Urinary bladder (tissue), 4 donors: ENCODE results near the gene EXOSC1. TPM values are rescaled to one million over a fixed set of nuclear protein-coding genes. Genes with fewer than 3 reads are reported as not detected.
A peak's percentile ranks its signal among the peaks of the same experiment; 100 is the strongest.
"Not testable (repeated sequence)": the region's sequence is repeated elsewhere in the genome, so short reads cannot be mapped to it uniquely, and the experiment has no call there.

Experiments
- DNase-seq: peaks from one replicate; pipeline ENCODE4 v3.0.0-alpha.2; 2015; ENCODE audit errors: extremely low spot score
- H3K27ac ChIP-seq: one replicate; pipeline ENCODE4 v1.5.1; 2013; ENCODE audit warnings: low read depth, mild to moderate bottlenecking, moderate library complexity
- H3K36me3 ChIP-seq: one replicate; pipeline ENCODE4 v1.6.1; 2013; ENCODE audit warnings: mild to moderate bottlenecking, moderate library complexity; ENCODE audit not compliant: insufficient read depth
- H3K4me1 ChIP-seq: one replicate; pipeline ENCODE4 v1.6.1; 2013; ENCODE audit warnings: mild to moderate bottlenecking, moderate library complexity; ENCODE audit not compliant: insufficient read depth
- H3K4me3 ChIP-seq: one replicate; pipeline ENCODE4 v1.5.1; 2013; ENCODE audit warnings: low read depth, low read length
- WGBS: extraction: QIAGEN DNeasy Blood & Tissue Kit; methylation state at CpG from one replicate; pipeline ENCODE4 v1.1.7; 2013; 5-methylcytosine and 5-hydroxymethylcytosine counted together
- polyA plus RNA-seq: library from polyadenylated mRNA; stranded (reverse); fragments of 200-250 nt; gene quantifications from one replicate; pipeline ENCODE4 v1.2.3, GENCODE V29; 2013
- total RNA-seq: library from RNA; depleted of rRNA; stranded (reverse); fragments of >200 nt; gene quantifications from one replicate; pipeline ENCODE4 v1.2.3, GENCODE V29; 2014
- donor health status: healthy with polysubstance abuse.
- donor health status: healthy.

EXOSC1 gene
- total and polyA plus RNA-seq, 2 donors: 25.4 to 29.8 TPM

DNA sequence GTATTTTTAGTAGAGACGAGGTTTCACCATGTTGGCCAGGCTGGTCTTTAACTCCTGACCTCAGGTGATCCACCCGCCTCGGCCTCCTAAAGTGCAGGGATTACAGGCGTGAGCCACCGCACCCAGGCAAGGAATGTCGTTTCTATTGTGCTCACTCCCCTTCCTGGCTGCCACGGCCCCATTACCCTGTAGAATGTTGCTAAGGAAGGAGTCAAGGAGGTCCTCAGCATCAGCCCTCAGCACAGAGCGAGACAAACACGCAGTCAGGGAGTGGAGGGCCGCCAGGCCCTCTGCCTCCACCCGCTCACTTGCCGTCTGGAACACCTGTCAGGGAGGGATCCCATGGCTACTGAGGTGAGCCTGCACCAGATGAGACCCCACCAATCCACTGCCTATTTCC lies 23.0 kb upstream of the EXOSC1 start:
- H3K4me1 ChIP-seq, H3K4me3 ChIP-seq, DNase-seq, H3K27ac ChIP-seq: not testable (repeated sequence)
- H3K36me3 ChIP-seq: peaks cover 12% of the 10 kb centered on the region
- 90% methylated on average over 12 of the region's 12 CpGs for WGBS

DNA sequence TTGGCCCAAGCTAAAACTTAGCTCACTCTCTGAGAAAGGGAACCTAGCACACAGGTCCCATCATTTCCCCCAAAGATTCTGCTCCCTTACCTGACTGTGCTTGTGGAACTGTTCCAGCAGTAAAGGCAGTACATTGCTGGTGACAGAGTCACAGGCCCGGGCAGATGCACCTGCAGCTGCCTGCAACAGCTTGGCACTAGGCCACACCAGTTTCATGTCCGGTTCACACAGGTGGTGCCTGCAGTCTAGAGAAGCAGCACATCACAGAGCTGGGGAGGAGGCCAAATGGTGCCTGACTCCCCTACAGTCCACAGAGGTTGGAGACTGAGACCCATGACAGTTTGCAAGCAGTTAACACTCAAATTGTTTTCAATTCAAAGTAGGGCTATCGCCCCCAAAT lies 22.4 kb upstream of the EXOSC1 start:
- H3K4me1 ChIP-seq: no peaks in the 10 kb centered on the region
- DNase-seq: no peak
- WGBS: 72% methylated on average over 3 of the region's 3 CpGs
- H3K4me3 ChIP-seq: no peak overlapping the region
- no peak overlapping the region for H3K27ac ChIP-seq
- H3K36me3 ChIP-seq: peaks cover 12% of the 10 kb centered on the region

DNA sequence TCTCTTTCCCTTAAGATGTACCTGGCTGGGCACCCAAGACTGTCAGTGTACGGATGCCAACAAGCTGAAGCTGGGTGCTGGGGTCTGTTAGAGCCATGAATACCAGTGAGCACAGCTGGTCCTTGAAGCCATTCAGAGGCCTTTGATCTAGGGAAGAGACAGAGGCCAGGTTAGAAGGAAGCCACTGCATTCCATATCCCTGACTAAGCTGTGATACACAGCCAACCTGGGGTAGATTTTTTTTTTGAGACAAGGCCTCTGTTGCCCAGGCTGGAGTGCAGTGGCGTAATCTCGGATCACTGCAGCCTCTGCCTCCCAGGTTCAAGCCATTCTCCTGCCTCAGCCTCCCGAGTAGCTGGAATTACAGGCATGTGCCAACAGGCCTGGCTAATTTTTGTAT lies 20.9 kb upstream of the EXOSC1 start:
- Histone ChIP-seq H3K27ac (no peak overlapping the region), H3K4me1 (no peaks in the 10 kb centered on the region), H3K4me3 (no peak overlapping the region), H3K36me3 (peaks cover 12% of the 10 kb centered on the region)
- DNase-seq: no peak
- WGBS: 87% methylated on average over 4 of the region's 4 CpGs

DNA sequence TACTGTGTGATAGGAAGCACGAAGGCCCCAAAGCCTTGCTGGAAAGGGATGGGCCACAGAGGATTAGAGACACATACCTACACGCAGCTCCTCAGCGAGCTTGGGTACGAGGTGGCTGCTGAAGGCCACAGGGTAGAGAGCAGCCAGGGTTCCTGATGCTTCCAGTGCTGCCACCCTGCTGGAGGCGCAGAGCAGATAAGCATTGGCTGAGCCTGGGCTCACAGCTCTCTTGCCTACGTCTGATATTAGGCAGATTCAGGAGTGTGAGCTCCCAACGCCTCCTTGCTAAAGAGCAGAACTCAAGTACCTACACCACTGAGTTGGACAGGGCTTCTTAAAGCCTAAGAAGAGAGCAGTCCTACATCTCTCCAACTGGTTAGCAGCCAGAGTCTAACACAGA lies 20.2 kb upstream of the EXOSC1 start:
- Histone ChIP-seq H3K27ac (no peak overlapping the region), H3K4me3 (no peak overlapping the region), H3K36me3 (peaks cover 12% of the 10 kb centered on the region), H3K4me1 (no peaks in the 10 kb centered on the region)
- no peak for DNase-seq
- WGBS: 89% methylated on average over 7 of the region's 7 CpGs

DNA sequence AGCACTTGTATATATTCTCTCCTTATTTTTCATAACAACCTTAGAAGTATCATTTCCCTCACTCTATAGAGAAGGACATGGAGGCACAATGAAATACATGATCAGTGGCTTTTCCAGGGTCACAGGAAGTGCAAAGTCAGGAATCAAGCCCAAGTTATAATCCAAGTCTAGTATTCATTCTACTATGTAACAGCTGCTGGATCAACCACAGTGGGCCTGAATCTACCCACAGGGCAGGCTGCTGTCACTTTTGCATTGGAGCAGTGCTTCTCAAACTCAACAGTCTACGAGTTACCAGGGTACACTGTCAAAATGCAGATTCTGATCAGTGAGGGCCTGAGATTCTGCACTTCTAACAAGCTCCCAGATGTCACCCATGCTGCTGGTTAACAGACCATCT lies 18.4 kb upstream of the EXOSC1 start:
- 54% methylated on average over 1 of the region's 1 CpG for whole genome bisulfite sequencing
- no peak overlapping the region for H3K27ac ChIP-seq
- H3K4me1 ChIP-seq: no peaks in the 10 kb centered on the region
- no peak for DNase-seq
- H3K4me3 ChIP-seq: no peak overlapping the region
- H3K36me3 ChIP-seq: peaks cover 15% of the 10 kb centered on the region

DNA sequence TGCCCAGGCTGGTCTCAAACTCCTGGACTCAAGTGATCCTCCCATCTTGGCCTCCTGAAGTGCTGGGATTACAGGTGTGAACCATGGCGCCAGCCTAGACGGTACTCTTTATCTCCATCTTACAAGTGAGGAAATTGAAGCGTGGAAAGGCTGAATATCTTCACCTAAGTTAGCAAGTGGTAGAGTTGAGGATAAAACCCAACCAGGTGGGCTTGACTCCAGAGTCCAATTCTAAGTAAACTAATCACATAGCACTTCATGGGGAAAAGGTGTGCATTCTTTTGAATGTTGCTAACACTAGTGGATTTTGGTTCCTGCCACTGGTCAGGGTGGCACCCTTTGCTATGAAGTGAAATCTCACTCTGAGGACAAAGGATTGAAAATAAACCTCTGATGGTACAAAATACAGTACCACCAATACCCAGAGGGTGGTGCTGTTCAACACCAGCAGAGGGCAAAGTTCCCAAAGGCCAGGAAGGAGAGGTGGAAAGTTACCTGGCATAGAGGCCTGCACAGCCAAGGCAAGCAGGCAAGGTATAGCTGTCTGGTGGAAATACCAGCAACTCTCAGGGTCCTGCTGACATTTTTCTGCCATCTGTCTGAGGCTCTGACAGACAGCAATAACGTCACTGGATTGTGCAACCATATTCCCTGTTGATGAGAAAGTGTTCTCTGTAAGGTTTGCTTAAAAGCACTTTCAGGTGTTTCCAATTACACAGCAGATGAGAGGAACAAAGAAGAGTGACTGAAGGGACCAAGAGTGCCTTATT lies 17.7 kb upstream of the EXOSC1 start:
- Histone ChIP-seq H3K4me3 (no peak overlapping the region), H3K27ac (no peak overlapping the region)

DNA sequence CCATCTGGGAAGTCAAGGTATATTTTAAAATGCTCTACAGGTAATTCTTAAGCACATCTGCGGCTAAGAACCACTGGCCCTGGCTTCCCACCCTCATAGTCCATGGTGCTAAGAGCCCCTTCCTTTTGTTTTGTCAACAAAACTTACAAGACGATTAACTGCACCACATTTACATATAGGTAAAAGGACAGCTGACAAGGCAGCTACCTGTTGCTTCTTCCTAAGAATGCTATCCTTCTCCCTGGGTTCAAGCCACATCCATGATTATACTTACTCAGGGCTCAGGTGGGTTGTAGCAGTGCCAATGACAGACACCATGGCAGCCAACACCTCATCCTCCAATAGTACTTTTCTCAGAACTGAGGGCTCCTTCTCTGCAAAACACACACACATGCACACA lies 16.5 kb upstream of the EXOSC1 start:
- Histone ChIP-seq H3K4me1 (no peaks in the 10 kb centered on the region), H3K27ac (no peak overlapping the region), H3K36me3 (peaks cover 13% of the 10 kb centered on the region), H3K4me3 (no peak overlapping the region)
- DNase-seq: no peak
- 94% methylated on average over 2 of the region's 2 CpGs for WGBS

More for the DNA sequence above, 17.7 kb upstream of the EXOSC1 start:
- DNase-seq: no peak
- Histone ChIP-seq H3K4me1 (no peaks in the 10 kb centered on the region), H3K36me3 (peaks cover 13% of the 10 kb centered on the region)
- 84% methylated on average over 4 of the region's 4 CpGs for WGBS

DNA sequence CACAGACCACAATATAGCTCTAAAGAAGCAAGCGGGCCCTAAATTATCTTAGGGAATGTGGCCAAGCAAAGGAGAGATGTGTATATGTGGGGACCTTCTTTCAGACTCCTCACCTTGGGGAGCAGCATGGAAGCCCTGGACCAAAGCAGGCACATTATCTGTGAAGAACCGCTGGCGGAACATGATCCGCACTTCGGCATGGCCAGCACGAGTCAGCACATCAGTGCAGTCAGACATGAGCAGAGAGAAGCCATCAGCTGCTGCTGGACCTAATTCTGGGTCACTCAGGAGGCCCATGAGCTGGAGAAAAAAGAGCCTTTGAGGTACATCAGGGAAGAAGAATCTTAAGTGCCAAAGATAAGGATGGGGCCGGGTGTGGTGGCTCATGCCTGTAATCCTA lies 14.1 kb upstream of the EXOSC1 start:
- 76% methylated on average over 7 of the region's 7 CpGs for WGBS
- Histone ChIP-seq H3K4me3 (no peak overlapping the region), H3K36me3 (peaks cover 7% of the 10 kb centered on the region), H3K27ac (no peak overlapping the region), H3K4me1 (no peaks in the 10 kb centered on the region)
- no peak for DNase-seq

DNA sequence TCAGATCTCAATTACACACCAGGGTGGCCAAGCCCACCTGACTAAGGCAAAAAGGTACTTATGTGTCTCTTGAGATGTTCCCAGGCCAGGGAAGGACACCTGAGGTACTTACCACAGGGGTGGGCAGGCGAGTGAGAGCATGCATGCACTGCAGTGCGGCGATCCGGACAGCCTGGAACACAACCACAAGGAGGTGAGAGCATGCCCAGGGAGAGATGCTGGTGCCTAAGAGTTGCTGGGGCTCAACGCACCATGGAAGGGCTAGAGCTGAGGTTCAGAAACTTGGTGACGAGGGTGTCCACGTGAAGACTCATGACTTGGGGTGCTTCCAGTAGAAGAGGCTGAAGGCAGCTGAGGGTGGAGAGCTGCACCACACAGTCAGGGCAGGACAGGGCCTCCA lies 13.3 kb upstream of the EXOSC1 start:
- H3K4me3 ChIP-seq: no peak overlapping the region
- H3K27ac ChIP-seq: no peak overlapping the region
- DNase-seq: no peak
- WGBS: 95% methylated on average over 7 of the region's 7 CpGs
- peaks cover 3% of the 10 kb centered on the region for H3K36me3 ChIP-seq
- no peaks in the 10 kb centered on the region for H3K4me1 ChIP-seq

DNA sequence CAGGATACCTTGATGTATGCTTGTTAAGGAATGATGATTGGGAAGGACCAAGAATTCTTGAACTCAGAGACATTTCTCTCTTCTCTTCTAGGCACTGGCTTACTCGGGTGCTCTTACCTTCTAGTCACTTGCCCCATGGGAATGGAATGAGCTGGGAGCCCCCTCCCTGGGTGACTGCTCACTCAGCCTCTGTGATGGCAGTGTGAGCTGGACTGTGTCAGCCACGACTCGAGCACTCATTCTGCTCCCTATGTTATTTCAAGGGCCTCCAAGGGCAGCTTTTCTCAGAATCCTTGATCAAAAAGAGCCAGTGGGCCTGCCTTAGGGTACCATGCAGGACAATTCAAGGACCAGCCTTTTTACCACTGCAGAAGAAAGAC lies 10.9 kb upstream of the EXOSC1 start:
- no peak overlapping the region for H3K4me3 ChIP-seq
- no peak for DNase-seq
- no peaks in the 10 kb centered on the region for H3K4me1 ChIP-seq
- whole genome bisulfite sequencing: 72% methylated on average over 3 of the region's 3 CpGs
- H3K27ac ChIP-seq: no peak overlapping the region
- peaks cover 2% of the 10 kb centered on the region for H3K36me3 ChIP-seq

DNA sequence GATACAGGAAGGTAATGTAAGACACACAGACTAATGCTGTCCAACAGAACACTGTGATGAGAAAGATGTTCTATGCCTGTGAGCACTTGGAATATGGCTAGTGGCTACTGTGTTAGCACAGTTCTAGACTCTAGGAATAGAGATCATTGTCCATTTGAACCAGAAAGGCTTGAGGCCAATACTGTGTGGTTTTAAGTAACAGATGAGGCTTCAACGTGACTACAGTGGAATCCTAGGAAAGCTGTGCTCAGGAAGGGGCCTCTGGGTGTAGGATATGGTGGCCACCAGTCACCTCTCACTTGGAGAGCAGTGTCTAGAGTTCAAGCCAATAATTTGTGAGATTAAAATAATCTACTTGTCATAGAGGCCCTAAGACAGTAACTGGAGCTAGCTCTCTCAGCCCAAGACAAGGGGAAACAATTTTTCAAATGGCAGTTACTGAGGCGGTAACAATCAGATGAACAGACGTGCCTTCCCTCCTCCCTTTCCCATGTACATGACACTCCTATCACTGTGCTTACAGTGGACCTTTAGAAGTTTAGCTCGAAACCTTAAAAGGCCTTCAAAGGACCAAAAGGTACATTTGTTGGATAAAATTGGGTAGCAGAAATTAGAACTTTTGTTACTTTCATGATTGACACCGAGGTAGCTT lies 10.4 kb upstream of the EXOSC1 start:
- H3K4me1 ChIP-seq: no peaks in the 10 kb centered on the region
- H3K36me3 ChIP-seq: peaks cover 2% of the 10 kb centered on the region
- H3K4me3 ChIP-seq: no peak overlapping the region
- no peak overlapping the region for H3K27ac ChIP-seq
- DNase-seq: no peak
- WGBS: 67% methylated on average over 5 of the region's 5 CpGs

DNA sequence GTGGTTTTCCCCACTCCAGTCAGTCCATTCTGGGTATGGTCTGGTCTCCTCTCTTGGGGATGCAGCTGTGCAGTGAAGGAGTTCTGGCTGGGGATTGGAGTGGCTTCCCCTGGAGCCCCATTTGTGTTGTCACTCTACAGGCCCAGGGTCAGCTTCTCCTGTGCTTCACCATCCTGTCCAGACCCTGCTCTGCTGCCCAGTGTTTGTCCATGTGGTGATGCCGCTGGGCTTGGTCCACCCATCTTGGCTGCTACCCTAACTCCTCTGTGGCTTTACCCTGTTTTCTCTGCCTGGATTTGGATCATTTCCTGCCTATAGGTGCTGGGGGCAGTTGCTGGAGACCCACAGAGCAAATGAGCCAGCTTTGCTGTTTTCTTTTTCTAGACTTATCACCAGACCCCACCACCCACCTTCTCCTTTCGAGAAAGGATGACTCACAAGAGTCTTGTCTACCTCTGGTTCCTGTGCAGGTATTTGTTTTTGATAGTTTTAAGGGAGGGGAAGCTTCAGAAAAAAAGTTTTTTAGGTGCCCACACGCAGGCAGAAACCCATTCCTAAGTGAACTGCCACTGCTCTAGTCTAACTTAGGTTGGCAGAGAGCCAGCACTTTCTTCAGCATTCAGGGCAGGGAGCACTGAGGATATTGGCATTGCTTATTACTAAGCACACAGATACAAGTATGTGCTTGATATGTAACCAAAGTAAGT lies 8.7 kb upstream of the EXOSC1 start:
- 74% methylated on average over 3 of the region's 3 CpGs for whole genome bisulfite sequencing
- no peaks in the 10 kb centered on the region for H3K4me1 ChIP-seq
- no peak overlapping the region for H3K4me3 ChIP-seq
- peak; percentile 58 for DNase-seq
- no peaks in the 10 kb centered on the region for H3K36me3 ChIP-seq
- H3K27ac ChIP-seq: no peak overlapping the region

DNA sequence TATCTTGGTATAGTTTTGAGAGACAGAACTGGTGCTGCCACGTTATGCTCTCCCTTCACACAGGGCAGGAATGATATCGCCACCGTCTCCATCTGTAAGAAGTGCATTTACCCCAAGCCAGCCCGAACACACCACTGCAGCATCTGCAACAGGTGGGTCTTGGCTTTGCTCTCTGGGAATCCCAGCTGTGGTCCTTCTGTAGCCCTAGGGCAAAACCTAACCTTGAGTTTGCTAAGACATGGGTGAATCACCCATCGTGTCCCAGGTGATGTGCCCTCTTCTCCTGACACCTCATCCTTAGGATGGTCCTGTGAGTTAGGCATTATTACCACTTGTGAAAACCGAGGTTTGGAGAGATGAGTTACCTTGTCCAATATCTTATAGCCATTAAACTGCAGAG lies 6.5 kb upstream of the EXOSC1 start:
- Histone ChIP-seq H3K4me3 (no peak overlapping the region), H3K27ac (no peak overlapping the region), H3K36me3 (no peaks in the 10 kb centered on the region), H3K4me1 (no peaks in the 10 kb centered on the region)
- WGBS: 91% methylated on average over 6 of the region's 6 CpGs
- no peak for DNase-seq

DNA sequence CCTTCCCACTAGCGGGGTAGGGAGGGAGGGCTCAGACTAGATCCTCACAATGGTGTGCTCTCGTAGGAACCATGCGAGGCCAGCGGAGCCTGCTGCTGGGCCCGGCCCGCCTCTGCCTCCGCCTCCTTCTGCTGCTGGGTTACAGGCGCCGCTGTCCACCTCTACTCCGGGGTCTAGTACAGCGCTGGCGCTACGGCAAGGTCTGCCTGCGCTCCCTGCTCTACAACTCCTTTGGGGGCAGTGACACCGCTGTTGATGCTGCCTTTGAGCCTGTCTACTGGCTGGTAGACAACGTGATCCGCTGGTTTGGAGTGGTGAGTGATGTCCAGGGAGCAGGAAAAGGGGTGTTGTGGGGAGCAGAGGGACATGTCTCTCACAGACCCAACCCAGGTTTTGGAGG lies 5.8 kb upstream of the EXOSC1 start:
- Histone ChIP-seq H3K4me3 (no peak overlapping the region), H3K4me1 (no peaks in the 10 kb centered on the region), H3K27ac (no peak overlapping the region), H3K36me3 (no peaks in the 10 kb centered on the region)
- 93% methylated on average over 17 of the region's 17 CpGs for WGBS
- DNase-seq: no peak
